ENCODE data around the gene KIF5C.

DNA sequence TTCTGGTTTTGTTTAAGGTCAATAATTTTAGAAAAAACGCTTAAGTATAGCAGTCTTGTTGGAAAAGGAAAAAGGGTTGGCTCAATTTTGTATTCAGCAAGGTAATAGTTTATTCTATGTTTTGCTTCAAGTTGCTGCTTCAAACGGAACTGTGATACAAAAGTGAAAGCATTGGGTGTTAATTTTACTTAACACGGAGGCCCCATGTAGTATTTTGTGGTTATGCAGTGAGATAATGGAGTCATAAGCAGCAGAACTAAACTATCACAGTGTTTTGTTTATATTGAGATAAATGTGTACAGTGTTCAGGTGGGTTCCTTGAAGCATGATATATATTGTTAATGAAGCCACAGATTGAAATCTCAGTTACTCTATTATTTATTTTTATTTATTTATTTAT is 96.5 kb downstream of the KIF5C start:
- TF ChIP-seq, protein P1, sequence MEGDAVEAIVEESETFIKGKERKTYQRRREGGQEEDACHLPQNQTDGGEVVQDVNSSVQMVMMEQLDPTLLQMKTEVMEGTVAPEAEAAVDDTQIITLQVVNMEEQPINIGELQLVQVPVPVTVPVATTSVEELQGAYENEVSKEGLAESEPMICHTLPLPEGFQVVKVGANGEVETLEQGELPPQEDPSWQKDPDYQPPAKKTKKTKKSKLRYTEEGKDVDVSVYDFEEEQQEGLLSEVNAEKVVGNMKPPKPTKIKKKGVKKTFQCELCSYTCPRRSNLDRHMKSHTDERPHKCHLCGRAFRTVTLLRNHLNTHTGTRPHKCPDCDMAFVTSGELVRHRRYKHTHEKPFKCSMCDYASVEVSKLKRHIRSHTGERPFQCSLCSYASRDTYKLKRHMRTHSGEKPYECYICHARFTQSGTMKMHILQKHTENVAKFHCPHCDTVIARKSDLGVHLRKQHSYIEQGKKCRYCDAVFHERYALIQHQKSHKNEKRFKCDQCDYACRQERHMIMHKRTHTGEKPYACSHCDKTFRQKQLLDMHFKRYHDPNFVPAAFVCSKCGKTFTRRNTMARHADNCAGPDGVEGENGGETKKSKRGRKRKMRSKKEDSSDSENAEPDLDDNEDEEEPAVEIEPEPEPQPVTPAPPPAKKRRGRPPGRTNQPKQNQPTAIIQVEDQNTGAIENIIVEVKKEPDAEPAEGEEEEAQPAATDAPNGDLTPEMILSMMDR (conservative IDR thresholded peaks at IDR 0.05) = no peak
- no peak for TF ChIP-seq ZFX (IDR thresholded peaks at IDR 0.05)

Data from C4-2B (cell line).